GM12865 (cell line): Measurements from ENCODE around the gene STK24.

Experiments used
- DNase-seq: peaks from one replicate; pipeline ENCODE4 v3.0.0; 2010; ENCODE audit warnings: low read depth
- H3K4me3 ChIP-seq: 2 replicates; pipeline ENCODE4 v1.5.1; 2011; ENCODE audit warnings: mild to moderate bottlenecking, low read depth, low read length, control low read depth
- TF ChIP-seq, protein P1 (sequence below): IDR thresholded peaks from 2 replicates; pipeline ENCODE4 v1.5.1; 2011; ENCODE audit warnings: low read length, control low read depth, low read depth, inconsistent platforms; ENCODE audit not compliant: insufficient read depth; ENCODE audit errors: missing control alignments

STK24 gene

DNA sequence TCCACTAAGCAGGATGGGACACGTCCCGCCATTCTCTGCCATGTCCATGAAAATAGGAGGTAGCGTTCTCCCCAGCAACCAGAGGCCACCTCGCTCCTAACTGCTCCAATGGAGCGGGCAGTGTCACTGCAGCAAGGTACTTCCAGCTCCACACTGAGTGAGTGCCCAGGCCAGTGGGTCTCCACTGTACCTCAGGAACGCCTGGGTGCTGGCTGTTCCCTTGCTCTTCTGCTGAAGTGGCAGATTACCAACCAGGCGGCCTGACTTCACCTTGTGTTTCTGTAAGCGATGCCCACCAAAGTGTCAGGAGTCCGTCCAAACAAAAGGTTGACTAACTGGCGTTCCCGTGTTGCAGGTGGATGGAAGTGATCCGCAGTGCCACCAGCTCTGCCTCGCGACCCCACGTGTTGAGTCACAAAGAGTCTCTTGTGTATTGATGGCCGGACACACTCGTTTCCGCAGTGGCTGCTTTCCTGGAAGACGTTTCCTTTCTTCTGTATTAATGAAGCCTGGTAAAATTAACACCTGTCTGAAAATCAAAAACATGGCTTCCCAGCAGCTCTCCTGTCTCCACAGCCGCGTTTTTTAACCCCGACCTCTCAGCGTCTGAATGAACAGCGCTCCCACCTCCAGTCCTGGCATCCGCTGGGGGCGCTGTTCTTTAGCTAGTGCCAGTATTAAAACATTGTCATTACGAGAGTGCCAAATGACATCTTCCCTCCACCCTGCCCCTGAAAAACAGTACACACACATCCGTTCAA, 128.8 kb downstream of the STK24 start:
- peak; percentile 87 for DNase-seq
- H3K4me3 ChIP-seq, result no peak overlapping the region
- TF ChIP-seq, protein P1, sequence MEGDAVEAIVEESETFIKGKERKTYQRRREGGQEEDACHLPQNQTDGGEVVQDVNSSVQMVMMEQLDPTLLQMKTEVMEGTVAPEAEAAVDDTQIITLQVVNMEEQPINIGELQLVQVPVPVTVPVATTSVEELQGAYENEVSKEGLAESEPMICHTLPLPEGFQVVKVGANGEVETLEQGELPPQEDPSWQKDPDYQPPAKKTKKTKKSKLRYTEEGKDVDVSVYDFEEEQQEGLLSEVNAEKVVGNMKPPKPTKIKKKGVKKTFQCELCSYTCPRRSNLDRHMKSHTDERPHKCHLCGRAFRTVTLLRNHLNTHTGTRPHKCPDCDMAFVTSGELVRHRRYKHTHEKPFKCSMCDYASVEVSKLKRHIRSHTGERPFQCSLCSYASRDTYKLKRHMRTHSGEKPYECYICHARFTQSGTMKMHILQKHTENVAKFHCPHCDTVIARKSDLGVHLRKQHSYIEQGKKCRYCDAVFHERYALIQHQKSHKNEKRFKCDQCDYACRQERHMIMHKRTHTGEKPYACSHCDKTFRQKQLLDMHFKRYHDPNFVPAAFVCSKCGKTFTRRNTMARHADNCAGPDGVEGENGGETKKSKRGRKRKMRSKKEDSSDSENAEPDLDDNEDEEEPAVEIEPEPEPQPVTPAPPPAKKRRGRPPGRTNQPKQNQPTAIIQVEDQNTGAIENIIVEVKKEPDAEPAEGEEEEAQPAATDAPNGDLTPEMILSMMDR, result peak; percentile 79

DNA sequence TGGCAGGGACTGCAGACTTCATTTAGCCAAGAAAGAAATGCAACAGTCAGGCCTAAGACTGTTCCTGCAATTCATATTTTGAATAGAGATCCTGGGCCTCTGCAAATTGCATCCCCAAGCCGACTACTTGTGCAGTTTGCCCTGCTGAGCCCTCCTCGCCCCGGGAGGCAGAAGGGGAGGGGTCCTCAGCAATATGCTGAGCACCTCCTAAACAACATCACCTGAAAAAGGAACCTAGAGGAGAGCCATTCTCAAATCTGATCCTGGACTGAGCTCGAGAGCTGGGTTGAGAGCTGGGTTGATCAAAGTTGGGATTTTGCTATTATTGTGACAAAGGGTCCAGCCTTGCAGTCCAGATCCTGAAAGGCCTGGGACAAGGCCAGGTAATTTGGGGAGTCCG, 129.8 kb downstream of the STK24 start:
- DNase-seq, result no peak
- TF ChIP-seq, protein P1, result no peak
- no peak overlapping the region for H3K4me3 ChIP-seq

DNA sequence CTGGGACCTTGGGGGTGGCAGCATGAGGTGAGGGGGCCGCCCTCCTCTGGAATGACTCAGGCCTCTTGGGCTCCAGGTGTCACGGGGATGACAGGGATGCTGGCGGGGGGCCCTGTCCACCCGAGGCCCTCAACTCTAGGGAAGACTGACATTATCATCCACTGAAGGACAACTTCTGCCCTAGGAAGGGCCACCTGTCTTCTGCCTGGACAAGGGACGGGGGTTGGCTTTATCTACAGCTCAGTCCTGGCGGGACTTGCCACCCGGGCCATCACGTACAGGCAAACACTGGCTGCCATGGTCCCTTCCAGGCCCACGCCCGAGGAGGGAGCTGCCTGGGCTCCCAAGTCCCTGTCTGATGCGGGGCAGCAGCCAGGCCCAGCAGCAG, 130.7 kb downstream of the STK24 start:
- no peak overlapping the region for H3K4me3 ChIP-seq
- peak; percentile 19 for DNase-seq
- TF ChIP-seq, protein P1, result no peak

DNA sequence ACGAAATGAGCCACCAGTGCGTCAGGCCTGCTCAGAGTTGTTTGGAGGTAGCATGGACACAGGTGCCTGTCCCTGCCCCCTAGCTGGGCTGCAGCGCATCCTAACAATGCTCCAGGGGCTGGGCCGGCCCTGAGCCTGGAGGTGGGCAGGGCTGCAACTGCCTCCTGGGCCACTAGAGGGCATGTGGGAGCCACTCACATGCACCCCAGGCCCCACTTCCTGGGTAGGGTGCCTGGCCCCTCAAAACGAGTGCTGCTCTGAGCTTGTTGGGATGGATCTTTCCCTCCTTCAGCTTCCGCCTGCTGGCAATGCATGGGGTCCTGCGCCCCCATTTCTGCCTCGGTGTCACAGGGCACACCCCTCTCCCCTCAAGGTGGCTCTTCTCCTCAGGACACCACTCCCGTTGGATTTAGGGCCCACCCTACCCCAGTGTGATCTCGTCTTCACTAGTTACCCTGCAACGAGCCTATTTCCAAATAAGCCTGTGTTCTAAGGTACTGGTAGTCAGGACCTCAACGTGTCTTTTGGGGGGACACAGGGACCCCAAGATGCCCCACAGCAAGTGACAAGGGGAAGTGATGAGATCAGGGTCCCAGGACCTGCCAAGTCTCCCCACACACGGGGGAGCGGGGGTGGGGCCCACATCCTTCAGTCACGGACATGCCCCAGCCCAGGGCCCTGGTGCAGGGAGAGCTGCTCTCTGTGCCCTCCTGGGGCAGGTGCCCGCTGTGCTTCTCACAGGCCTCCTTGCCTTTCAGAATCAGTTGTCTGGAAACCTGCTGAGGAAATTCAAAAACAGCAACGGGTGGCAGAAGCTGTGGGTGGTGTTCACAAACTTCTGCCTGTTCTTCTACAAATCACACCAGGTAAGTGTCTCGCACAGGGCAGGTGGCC, 131.3 kb downstream of the STK24 start:
- no peak overlapping the region for H3K4me3 ChIP-seq
- peak; percentile 78 for DNase-seq
- TF ChIP-seq, protein P1, result peak; percentile 99

DNA sequence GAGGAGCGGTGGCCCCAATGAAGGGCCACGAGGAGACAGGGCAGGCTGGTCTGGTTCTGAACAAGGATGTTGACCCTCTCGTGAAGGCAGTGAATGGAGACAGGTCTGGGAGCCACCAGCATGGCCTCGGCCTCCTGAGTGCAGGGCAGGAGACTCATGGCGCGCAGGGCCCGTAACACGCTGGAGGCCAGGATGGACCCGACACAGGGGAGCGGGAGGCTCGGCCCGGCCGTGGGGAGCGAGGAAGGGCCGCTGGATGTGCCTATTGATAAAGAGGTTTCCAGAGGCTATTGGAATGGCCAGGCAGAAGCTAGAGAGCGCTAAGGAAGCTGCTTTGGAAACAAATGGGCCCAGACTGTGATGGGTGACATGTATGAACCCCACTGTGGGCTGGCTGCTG, 132.5 kb downstream of the STK24 start:
- no peak overlapping the region for H3K4me3 ChIP-seq
- no peak for DNase-seq
- TF ChIP-seq, protein P1, result no peak

DNA sequence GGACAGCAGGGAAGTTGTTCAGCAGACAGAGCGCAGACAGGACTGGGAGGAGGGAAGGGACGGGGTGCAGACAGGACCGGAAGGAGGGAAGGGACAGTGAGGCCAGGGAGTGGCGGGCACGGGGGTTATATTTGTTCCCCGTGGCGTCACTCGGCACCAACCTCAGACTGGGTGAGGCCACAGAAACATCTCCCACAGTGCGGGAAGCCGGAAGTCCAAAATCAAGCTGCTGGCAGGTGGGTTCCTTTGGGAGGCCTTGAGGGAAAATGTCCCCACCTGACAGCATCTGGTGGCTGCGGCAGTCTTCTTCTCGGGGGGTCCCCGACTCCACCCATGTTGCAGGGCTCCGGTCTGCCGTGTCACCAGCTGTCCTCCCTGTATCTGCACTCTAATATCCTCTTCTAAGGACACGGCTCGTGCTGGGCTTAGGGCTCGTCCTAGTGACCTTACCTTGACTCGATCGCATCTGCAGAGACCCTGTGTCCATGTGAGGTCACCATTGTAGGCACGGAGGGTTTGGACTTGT, 133.0 kb downstream of the STK24 start:
- H3K4me3 ChIP-seq, result no peak overlapping the region
- no peak for DNase-seq
- TF ChIP-seq, protein P1, result no peak
